Smooth muscle cell of the brain vasculature (primary cell): ENCODE data around the gene LEMD1.
A peak's percentile ranks its signal among the peaks of the same experiment; 100 is the strongest.

Experiments
- DNase-seq: peaks from one replicate; pipeline ENCODE4 v3.0.0-alpha.2; 2012; ENCODE audit warnings: low read depth, low spot score

LEMD1 gene

DNA sequence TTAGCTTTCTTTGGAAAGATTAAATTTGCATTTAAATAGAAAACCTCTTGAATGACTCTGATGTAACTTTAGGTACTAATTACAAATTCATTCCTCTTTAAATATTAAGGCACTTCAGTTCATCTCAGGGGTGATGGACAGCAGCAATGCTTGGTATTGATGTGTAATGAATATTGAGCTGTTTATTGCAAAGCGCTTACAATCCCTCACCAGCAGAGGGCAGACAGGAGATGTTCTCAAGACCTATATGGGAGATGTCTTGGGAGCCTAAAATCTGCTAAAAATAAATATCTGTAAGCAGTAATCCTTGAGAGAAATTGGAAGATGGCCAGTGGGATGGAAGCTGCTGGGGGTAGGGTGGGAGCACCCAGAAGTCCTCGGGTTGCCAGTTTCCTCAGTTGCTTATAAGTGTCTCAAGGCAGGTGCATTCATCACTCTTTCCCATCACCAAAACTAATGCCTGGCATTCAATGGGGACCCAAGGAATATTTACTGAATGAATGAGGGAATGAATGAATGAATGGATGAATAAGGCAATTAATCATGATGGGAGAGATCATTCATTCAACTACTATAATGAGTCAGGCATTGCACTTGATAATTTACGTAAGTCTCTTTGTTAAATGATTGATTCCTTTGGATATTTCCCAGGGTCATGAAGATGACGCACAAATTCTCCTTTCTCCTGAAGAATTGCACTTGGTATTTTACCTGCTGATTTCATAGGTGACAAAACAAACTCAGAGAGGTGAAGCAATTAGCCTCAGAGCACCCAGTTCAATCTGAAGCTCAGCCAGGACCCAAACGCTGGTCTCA, 67.4 kb downstream of the LEMD1 start:
- peak; percentile 57 for DNase-seq

DNA sequence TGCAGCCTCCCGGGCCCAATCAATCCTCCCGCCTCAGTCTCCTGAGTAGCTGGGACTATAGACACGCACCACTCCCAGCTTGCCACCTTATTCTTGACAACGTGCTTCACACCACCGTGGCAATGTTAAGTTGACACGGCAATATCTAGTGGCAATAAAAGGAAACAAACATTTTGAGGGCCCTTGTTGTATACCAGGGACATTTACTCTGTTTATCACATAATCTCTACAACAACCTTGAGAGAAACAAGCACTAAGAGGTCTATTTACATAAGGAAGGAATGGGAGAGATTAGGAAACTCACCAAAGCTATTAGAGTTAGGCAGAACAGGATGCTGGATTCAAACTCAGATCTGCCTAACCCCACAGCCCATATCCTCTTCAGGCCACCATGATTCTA, 68.2 kb downstream of the LEMD1 start:
- no peak for DNase-seq

DNA sequence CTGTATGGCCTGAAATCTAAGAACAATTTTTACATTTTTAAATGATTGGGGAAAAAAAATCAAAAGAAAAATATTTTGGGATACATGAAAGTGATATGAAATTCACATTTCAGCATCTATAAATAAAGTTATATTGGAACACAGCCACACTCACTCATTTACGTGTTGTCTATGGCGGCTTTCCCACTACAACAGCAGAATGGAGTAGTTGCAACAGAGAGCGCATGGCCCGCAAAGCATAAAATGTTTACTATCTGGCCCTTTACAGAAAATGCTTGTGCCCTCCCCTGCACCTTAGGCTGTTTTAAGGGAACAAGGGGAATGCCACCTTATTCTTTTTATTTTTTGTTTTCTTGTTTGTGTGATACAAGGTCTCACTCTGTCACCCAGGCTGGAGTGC, 68.7 kb downstream of the LEMD1 start:
- no peak for DNase-seq

DNA sequence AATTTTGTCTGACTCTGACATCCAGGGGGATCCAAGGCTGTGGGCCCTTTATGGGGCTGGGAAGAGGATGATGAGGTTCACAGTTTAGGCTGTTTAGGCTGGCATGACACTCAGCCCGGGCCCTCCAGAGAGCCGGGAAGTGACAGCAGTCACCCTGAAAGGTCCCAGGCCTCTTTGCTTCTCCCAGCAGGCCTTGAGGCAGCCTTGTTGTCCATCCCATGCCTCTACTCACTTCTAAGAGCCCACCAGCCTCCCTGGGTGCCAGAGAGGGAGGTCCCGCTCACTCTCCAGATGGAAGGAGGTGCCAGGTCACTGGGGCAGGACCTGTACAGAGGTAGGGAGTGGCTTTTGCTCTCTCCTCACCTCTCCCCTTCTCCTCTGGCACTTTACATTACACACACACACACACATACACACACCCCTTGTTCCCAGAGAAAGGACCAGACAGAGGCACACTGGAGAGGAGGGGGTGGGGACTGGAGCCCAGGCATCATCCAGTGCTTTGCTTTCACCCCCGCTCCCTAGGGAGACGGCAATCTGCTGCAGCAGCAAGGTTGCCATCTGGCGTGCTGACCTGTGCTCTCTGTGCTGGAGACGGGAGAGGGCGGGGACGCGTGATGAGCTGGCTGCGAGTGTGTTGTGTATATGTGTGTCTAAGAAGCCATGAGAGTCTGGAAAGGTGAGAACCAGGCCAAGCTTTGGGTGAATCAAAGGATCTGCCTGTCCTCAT, 69.7 kb downstream of the LEMD1 start:
- no peak for DNase-seq

DNA sequence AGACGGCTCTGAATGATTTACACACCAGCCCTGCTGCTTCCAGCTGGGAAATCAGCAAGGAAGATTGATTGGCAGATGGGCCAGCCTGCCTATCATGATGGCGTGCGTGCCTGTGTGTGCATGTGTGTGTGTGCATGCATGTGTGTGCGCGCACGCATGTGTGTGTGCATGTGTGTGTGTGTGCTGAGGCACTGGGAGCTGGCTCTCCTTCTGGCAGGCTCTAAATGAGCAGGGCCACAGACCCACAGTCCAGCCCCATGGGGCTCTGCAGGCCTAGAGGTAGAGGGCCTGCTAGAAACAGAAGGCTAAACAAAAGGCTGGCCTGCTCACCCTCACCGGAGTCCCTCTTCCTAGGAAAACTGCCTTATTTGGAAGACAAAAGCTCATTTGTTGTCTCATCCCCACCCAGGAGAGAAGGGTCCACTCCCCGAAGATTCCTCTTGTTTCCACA, 71.1 kb downstream of the LEMD1 start:
- no peak for DNase-seq

DNA sequence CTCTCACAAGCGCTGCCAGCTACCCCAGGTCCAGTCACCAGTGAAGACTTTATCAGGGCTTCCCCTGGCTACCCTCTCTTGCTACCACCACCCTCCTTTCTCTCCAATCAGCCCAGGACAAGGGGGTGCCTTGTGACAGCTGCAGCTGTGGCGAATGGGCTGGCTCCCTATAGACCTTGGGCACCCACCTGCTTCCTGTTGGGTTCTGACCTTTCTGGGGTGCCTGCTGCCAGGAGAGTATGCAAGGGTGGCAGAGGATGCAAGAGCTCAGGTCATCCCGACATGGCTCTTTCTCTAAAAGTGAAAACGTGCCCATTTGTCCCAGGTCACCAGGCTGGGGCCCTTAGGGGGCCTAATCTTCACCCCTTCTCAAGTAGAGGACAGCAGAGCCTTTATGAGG, 71.7 kb downstream of the LEMD1 start:
- DNase-seq: no peak

DNA sequence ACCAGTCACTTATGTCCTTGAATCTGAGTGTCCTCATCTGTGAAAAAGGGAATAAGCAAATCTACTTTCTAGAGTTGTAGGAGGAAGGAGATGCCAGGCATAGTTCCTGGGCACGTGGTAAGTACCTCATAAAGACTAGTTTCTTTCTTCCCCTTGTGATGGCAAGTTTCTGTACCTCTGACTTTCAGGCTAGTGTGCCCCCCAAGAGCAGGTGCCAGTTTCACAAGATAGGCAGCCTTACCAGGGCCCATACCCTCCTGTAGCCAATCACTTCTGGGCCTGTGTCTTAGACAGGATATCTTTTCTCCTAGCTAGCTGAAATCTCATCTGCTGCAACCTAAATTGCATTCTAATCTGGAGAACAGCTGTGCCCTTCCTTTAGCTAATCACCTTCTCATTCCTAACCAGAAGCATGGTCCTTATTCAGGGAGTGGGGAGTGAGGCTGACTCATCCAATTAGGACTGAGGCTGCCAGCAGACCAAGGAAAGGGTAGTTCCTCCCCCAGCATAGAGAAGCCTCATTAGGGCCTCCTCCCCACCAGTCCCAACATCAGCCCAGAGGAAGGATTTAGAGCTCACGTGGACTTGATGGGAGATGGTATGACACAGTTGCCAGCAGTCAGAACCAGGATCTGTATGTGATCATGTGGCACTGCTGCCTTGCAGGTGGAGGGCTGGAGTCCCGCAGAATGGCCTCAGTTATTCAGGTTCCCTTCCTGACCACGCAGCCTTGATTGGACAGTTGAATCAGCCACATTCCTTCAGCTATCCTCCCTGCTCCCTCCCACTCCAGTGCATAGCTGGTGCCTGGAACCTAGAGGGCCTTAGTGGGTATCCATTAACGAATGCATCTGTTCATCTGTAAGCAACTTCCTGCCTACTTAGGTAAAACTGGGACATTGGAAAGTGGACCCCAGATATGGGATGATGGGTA, 73.0 kb downstream of the LEMD1 start:
- no peak for DNase-seq

DNA sequence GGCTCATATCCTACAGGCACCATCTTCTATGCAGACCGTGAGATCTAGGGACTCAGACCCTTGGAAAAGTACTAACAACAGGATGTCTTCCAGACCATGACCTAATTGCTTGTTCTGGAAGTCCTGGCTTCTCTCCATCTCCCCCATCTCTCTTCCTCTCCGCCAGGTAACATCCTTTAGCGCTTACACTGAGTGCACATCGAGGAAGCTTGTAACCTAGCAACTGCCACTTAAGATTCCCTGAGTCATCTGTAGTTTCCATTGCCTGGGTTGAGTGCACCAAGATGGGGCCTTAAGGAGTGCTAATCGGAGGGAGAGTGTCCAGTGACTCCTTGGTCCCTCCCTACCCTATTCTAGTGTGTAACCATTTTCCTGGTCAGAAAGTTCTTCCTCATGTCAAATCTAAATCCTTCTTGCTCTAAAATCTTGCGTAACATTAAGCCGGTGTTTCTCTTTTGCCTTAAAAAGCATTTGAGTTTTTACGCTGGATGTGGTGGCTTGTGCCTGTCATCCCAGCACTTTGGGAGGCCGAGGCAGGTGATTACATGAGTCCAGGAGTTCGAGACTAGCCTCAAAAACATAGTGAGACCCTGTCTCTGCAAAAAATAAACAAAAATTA, 74.8 kb downstream of the LEMD1 start:
- DNase-seq: no peak

DNA sequence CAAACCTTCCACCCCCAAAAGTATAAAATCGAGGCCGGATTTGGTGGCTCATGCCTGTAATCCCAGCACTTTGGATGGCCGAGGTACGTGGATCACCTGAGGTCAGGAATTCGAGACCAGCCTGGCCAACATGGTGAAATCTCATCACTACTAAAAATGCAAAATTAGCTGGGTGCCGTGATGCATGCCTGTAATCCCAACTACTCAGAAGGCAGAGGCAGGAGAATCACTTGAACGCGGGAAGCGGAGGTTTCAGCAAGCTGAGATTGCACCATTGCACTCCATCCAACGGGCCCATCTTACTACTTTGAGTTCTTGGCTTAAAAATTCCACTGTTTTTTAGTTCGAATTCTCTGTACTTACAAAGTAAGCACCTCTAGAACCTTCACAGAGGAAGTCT, 76.1 kb downstream of the LEMD1 start:
- no peak for DNase-seq

DNA sequence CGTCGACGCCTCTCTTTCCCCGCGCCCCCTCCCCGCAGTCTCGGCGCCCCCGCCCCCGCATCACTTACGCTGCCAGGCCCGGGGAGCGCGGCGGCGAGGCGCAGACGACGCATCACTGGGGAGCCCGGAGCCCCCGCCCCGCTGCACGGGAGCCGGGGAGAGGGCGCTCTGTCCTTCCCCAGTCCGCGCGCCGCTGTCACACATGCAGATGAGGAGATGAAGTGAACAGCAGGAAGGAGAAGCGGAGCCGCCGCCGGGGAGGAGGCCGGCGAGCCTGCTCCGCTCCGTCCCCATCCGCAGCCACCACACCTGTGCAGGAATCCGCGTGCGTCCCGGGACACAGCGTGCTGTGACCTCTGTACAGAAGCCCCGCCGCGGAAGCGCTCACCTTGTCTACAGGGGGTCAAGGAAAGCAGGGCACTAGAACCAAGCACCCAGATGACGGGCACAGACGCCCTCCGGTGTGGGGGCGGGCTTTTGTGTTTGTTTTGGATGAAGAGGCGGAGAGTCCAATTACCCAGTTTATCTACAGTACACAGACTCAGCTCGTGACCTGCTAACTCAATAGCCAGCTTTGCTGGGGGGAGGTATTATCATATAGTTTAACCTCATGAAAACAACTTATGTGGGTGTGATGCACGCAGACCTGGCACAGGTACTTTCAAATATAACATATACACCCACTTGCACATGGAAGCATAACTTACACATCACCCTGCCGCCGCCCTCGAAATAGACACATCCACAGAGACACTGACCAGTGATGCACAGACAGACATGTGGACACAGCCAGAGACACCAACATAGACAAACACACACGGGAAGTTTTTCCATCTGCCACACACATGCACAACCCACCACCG, 77.6 kb downstream of the LEMD1 start:
- DNase-seq: no peak

DNA sequence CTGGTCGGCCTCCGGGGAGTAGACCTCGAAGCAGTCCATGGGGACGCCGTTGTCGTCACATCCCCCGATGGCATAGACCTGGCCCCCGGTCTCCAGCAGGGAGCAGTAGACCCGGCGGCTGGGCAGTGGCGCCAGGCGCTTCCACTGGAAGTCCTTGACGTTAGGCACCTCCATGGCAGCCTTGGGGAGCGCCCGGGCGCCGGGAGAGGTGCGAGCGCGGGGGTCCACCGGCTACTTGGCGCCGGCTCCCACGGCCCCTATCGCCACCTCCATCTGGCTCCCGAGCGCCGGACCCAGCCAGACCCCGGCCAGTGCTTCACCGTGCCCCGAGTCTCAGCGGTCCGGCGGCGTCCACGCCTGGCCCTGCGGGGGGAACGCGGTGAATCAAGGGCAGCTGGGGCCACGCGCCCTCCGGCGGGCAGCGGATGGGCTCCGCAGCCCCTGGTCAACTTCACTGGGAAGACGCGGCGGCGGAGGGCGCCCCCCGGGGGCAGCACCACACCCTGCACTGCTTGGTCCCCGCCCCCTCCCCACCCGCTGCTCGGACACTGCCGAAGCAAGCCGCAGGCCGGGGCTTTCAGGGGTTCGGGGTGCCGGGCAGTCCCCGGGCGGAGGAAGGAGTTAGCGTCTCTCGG, 78.3 kb downstream of the LEMD1 start:
- DNase-seq: no peak

DNA sequence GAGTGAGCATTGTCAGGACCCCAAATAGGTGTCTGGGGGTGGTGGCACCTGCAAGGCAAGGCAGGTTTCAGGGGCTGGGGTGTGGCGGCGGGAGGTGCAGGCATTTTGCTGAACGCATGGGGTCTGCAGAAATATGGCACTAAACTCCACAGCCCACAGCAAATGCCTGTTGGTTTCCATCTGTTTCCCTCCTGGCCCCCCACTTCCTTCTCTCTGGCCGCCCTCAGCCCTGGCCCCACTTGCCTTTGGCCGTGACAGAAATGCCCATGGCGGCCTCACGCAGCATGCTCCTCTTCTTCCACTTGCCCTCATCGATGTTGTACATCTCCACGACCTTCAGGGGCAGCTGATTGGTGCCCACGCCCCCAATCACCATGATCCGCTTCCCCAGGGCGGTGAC, 78.9 kb downstream of the LEMD1 start:
- DNase-seq: no peak

DNA sequence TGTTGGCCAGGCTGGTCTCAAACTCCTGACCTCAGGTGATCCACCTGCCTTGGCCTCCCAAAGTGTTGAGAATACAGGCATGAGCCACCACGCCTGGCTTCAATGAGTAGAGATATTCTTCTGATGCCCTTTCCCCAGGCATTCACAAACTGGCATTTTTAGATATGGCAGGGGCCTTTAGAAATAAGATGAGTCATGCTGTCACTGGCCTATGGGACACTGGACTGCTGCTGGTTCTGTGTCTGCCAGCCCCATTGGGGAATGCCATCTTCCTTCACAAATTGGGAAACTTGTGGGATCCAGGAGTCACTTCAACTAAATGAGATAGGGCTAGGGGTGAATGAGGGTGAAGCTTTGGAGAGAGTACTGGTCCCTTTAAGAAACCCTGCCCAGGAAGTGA, 81.2 kb downstream of the LEMD1 start:
- DNase-seq: no peak

DNA sequence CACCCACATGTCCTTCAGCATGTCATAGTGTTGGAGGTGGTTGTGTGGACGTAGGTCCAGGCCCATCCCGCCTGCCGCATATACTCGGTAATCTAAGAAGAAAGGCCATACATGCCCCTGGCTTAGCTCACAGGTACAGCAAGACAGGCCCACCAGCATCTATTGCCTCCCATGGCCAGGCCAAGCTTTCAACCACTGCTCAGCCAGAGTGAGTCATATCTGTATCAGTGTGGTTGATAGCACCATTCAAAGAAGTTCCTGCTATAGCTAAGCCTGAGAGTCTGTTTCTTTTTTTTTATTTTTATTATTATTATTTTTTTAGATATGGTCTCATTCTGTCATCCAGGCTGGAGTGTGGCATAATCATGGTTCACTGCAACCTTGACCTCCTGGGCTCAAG, 82.1 kb downstream of the LEMD1 start:
- no peak for DNase-seq

DNA sequence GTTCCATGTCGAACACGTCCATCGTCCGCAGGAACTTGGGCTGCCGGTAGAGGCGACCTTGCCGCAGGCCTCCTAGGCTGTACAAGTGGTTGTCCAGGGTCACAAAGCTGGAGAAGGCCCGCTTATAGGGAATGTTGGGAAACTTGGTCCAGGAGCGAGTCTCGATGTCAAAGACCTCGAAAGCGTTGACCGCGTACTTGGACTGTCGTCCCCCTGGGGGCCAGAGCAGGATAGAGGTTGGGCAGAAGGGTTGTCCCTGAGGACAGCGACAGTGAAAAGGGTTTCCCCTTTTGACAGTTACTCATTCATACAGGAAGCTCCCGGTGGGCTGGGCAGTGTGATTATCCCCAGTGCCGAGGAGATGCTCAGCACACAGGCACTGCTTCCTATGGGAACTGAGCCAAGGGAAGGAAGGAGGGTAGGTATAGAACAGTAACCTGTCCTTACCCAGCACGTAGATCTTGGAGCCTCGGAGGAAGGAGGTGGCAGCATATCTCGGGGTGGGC, 82.6 kb downstream of the LEMD1 start:
- DNase-seq: no peak

DNA sequence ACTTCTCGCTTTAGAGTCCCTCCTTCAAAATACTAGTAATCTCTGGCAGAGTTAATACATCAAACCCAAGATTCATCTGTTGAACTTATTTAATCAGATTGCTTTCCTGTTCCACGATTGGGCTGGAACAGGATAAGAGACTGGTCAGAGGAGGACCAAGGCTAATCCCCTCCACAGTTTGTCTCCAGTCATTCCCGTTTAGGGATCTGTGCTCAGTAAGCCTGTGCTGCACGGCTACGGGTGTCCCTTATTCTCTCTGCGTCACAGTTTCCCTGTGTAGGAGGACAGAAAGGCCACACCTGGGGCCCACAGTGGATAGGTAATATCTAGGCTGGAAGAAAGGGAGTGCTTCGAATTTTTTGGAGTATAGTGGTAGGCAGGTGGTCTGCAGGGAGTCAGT, 83.8 kb downstream of the LEMD1 start:
- DNase-seq: no peak

DNA sequence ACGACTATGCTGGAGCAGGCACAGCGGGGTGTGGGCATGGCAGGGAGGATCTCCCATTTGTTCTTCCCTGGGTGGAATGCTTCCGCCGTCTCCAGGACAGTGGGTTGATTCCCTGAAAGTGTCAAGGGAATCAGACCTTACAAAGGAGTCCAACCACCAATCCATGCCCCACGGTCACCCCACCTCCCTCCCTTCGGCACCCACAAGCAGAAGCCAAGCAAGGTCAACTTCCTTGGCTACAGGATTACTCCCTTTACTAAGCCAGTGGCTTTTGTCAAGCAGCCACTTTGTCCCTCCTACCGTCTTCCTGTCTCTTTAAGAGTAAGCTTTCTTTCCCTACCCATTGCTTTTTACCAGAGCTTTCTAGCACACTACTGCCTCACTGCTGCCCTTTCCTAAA, 84.4 kb downstream of the LEMD1 start:
- DNase-seq: no peak

DNA sequence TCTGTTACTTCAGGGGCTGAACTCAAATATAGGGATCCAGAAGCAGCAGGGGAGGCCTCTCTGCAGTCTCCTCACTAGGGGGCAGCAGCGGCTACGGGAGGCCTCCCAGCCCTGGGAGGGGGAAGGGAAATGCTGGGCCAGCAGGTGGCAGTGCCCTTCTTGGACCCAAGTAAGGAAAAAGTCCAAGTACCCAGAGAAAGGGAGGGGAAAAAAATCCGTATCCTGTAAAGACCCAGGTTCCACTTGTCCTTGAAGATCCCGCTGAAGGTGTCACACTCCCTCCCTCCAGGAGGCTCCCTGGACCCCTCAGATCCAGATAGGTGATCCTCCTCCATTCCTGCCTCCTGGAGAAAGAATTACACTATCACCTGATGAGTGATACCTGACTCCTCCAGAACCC, 86.2 kb downstream of the LEMD1 start:
- DNase-seq: no peak

DNA sequence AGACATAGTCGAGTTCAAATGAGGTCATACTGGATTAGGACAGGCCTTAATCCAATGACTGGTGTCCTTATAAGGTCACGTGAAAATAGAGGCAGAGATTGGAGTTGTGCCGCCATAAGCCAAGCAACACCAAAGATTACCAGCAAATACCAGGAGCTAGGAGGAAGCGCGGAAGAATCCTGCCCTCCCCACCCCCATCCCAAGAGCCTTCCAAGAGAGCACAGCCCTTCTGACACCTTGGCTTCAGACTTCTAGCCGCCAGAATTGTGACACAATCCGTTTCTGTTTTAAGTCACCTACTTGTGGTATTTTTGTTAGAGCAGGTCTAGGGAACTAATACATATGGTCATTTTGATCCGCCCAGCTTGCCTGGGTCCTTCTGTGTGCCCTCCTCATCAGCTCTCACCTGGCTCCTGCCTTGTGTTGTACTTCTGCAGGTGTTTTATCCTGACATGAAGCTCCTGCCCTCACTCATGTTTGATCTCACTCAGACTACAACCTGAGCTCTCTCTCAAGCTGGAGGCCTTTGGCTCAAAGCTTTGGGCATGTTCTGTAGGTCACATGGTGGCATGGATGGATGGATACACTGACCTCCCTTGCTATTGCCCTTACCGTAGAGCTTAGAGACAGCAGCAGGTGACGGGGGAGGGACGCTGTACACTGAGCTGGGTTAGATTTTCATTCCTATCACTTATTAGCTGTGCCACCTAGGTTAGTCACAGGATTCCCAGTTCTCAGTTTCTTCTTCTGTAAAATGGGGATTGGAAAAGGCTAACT, 89.7 kb downstream of the LEMD1 start:
- DNase-seq: no peak
